Vagina (tissue), 2 donors: Measurements from ENCODE around the gene EFCC1. TPM values are rescaled to one million over a fixed set of nuclear protein-coding genes. Genes with fewer than 3 reads are reported as not detected.

Experiments
- DNase-seq, 2 donors: peaks; one replicate each; pipeline ENCODE4 v3.0.0-alpha.2; 2017; ENCODE audit errors: extremely low spot score in 2 of 2
- H3K27ac ChIP-seq: fragments of 200-600 bp; sonication (generic); one replicate; pipeline ENCODE4 v1.5.1; 2019
- H3K27me3 ChIP-seq: fragments of 200-600 bp; sonication (generic); one replicate; pipeline ENCODE4 v1.5.1; 2019
- H3K36me3 ChIP-seq, 2 donors: fragments of 200-600 bp; sonication (generic); one replicate each; pipeline ENCODE4 v1.5.1; 2017 to 2019
- H3K4me1 ChIP-seq: fragments of 200-600 bp; sonication (generic); one replicate; pipeline ENCODE4 v1.5.1; 2019
- H3K4me3 ChIP-seq, 2 donors: fragments of 200-600 bp; sonication (generic); 1 replicate in 1 of 2; 2 replicates in 1 of 2; pipeline ENCODE4 v1.5.1; 2016 to 2019
- H3K9me3 ChIP-seq: fragments of 200-600 bp; sonication (generic); one replicate; pipeline ENCODE4 v1.5.1; 2019
- POLR2A ChIP-seq, 2 donors: fragments of 450-650 bp; IDR thresholded peaks; one replicate each; pipeline ENCODE4 v1.6.1; 2017; ENCODE audit warnings: antibody characterized with exemption in 2 of 2, mild to moderate bottlenecking in 2 of 2, moderate library complexity in 2 of 2
- POLR2AphosphoS5 ChIP-seq, 2 donors: sonication (generic); formaldehyde crosslinking; IDR thresholded peaks; one replicate each; pipeline ENCODE4 v1.9.0; 2017; ENCODE audit warnings: antibody characterized with exemption in 2 of 2, mild to moderate bottlenecking in 2 of 2, low read depth in 1 of 2; ENCODE audit not compliant: insufficient read depth in 1 of 2
- intact Hi-C: fragments of 100-400 bp; cut with DNase I; formaldehyde crosslinking; loops from one replicate; pipeline ENCODE4 v1.15.1; 2023
- total RNA-seq: library from RNA; depleted of rRNA; stranded (reverse); fragments of >200 nt; gene quantifications from one replicate; pipeline ENCODE4 v1.2.3, GENCODE V29; 2016
- TF ChIP-seq, protein P1 (sequence below), 3 experiments: fragments of 450-650 bp in 2 of 3; fragments of 200-600 bp in 1 of 3; sonication (generic) in 1 of 3; IDR thresholded peaks; one replicate each; pipeline ENCODE4 v1.5.1; 2017 to 2019; ENCODE audit warnings: antibody characterized with exemption in 3 of 3, mild to moderate bottlenecking in 2 of 3, moderate library complexity in 2 of 3

Gene EFCC1
- total RNA-seq, 1 donor from 2014 or later, result 3.7 TPM

DNA sequence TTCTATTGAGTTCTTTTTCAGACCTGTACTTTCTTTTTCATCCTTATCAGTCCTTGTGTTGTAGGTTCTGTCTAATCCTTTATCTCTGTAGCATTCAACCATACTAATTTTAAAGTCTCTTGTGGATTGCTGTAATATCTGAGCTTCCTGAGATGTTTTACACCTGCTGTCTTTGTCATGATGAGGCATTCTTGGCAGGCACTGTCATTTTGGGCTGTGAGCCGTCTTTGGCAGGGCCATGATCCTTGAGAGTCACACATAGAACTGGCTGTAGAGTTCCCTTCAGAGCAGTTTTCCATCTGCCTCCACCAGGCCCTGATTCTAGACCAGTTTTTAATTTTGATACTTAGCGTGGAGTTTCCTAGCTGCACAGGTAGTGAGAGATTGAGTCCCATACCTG lies 6.7 kb downstream of the EFCC1 start:
- peaks cover 26% of the 10 kb centered on the region for H3K4me1 ChIP-seq
- no peak overlapping the region for H3K27ac ChIP-seq
- no peak for DNase-seq

DNA sequence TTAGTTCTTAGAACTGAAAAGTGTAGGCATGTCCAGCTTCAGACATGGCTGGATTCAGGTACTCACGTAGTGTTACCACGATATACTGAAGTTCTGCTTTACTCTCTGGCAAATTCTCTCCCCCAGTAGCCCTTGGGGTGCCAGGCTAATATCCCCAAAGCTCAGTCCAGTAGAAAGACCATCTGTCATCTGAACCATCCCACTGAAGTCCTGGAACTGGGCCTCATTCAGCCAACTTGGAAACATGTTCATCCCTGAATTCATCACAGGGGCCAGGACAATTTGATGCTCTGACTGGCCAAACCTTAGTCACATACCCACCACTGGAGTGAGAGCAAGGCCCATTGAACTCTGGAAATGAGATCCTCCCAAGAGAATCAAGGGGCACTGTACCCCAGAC lies 8.2 kb downstream of the EFCC1 start:
- no peaks in the 10 kb centered on the region for H3K27me3 ChIP-seq
- no peaks in the 10 kb centered on the region for H3K36me3 ChIP-seq
- H3K4me1 ChIP-seq, result peaks cover 18% of the 10 kb centered on the region
- H3K9me3 ChIP-seq, result no peaks in the 10 kb centered on the region
- DNase-seq, result no peak
- TF ChIP-seq, protein P1, sequence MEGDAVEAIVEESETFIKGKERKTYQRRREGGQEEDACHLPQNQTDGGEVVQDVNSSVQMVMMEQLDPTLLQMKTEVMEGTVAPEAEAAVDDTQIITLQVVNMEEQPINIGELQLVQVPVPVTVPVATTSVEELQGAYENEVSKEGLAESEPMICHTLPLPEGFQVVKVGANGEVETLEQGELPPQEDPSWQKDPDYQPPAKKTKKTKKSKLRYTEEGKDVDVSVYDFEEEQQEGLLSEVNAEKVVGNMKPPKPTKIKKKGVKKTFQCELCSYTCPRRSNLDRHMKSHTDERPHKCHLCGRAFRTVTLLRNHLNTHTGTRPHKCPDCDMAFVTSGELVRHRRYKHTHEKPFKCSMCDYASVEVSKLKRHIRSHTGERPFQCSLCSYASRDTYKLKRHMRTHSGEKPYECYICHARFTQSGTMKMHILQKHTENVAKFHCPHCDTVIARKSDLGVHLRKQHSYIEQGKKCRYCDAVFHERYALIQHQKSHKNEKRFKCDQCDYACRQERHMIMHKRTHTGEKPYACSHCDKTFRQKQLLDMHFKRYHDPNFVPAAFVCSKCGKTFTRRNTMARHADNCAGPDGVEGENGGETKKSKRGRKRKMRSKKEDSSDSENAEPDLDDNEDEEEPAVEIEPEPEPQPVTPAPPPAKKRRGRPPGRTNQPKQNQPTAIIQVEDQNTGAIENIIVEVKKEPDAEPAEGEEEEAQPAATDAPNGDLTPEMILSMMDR (IDR thresholded peaks at IDR 0.05), result no peak
- TF ChIP-seq POLR2AphosphoS5 (IDR thresholded peaks at IDR 0.05; ENCODE audit: insufficient read depth in 1 of 2, low read depth in 1 of 2) (no peak), POLR2A (IDR thresholded peaks at IDR 0.05) (no peak)
- no peak overlapping the region for H3K4me3 ChIP-seq
- H3K27ac ChIP-seq, result no peak overlapping the region
- intact Hi-C loops, result no loop called here

More for the DNA sequence above, 6.7 kb downstream of the EFCC1 start:
- no peaks in the 10 kb centered on the region for H3K36me3 ChIP-seq
- TF ChIP-seq, protein P1 (IDR thresholded peaks at IDR 0.05), result no peak
- TF ChIP-seq POLR2A (IDR thresholded peaks at IDR 0.05), result no peak
- TF ChIP-seq POLR2AphosphoS5 (IDR thresholded peaks at IDR 0.05; ENCODE audit: insufficient read depth in 1 of 2, low read depth in 1 of 2), result no peak
- no peaks in the 10 kb centered on the region for H3K9me3 ChIP-seq
- H3K27me3 ChIP-seq, result no peaks in the 10 kb centered on the region
- intact Hi-C loops, result no loop called here
- no peak overlapping the region for H3K4me3 ChIP-seq

DNA sequence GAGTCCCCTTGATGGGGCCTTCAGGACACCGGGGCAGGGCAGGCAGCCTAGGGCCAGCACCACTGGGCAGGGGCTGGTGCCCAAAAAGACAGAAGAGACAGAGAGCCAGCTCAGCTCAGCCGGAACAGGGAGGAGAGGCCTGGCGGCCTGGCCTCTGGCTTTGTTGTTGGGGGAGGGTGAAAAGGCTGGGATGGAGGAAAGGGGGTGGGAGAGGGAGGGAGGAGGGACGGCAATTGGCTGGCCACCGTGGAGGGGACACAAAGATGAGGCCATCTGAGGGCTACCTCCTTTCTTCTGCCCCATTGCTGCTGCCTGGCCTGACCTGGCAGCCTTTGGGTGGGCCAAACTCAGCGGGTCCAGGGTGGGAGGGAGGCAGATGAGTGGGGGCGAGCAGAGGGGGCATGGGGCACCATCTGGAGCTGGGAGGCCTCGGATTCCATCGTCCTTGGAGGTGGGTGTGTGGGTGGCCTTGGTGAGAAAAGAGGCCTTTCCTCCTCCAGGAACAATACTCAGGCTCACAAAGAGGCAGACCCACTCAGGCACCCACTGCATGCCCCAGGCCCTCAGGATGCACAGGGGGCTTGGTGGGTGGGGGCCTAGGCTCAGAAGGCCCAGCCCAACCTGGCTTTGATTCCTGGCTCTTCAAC lies 9.3 kb downstream of the EFCC1 start:
- H3K27me3 ChIP-seq, result no peaks in the 10 kb centered on the region
- intact Hi-C loops, result no loop called here
- H3K4me1 ChIP-seq, result peaks cover 15% of the 10 kb centered on the region
- H3K9me3 ChIP-seq, result no peaks in the 10 kb centered on the region
- H3K27ac ChIP-seq, result no peak overlapping the region
- H3K36me3 ChIP-seq, result no peaks in the 10 kb centered on the region
- DNase-seq, result no peak
- H3K4me3 ChIP-seq, result no peak overlapping the region
- TF ChIP-seq POLR2AphosphoS5 (IDR thresholded peaks at IDR 0.05; ENCODE audit: insufficient read depth in 1 of 2, low read depth in 1 of 2) (no peak), POLR2A (IDR thresholded peaks at IDR 0.05) (no peak)
- TF ChIP-seq, protein P1 (IDR thresholded peaks at IDR 0.05), result no peak

DNA sequence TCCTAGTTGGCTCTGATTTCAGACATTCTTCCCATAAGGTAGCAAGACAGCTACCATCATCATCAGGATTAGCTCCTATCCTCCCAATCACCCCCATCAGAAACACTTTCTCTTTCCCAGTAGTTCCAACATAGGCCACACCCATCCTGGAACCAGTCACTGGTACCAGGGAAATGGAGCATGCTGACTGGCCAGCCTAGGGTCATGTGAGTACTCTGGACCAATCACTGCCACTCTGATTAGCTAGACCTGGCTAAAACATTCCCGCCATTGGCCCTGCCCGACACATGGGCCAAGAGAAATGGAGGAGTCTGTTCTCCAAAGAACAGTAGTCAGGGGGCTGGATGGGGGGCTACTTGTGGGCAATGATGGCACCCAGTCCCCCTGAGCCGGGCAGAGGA lies 12.4 kb downstream of the EFCC1 start:
- intact Hi-C loops, result no loop called here
- Histone ChIP-seq H3K4me3 (no peak overlapping the region), H3K4me1 (peaks cover 31% of the 10 kb centered on the region), H3K27ac (no peak overlapping the region), H3K9me3 (no peaks in the 10 kb centered on the region), H3K36me3 (no peaks in the 10 kb centered on the region), H3K27me3 (no peaks in the 10 kb centered on the region)
- DNase-seq, result no peak
- TF ChIP-seq, protein P1 (IDR thresholded peaks at IDR 0.05), result no peak
- TF ChIP-seq POLR2A (IDR thresholded peaks at IDR 0.05), result no peak
- no peak for TF ChIP-seq POLR2AphosphoS5 (IDR thresholded peaks at IDR 0.05; ENCODE audit: insufficient read depth in 1 of 2, low read depth in 1 of 2)

DNA sequence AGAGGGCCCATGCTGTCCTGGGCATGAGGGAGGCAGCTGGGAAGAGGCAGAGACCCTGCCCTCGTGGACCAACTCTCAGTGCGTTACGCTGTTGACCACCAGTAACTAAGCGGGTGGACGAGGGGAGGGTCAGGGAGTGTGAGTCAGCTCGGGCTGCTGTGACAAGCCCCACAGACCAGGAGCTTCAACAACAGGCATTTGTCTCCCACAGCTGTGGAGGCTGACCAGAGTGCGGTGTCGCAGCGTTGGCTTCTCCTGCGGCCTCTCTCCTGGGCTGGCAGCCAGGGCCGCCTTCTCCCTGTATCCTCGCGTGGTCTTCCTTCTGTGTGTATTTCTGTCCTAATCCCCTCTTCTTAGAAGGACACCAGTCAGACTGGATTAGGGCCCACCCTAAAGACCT lies 13.0 kb downstream of the EFCC1 start:
- peaks cover 31% of the 10 kb centered on the region for H3K4me1 ChIP-seq
- DNase-seq, result no peak
- no peak overlapping the region for H3K4me3 ChIP-seq
- no peaks in the 10 kb centered on the region for H3K36me3 ChIP-seq
- H3K9me3 ChIP-seq, result no peaks in the 10 kb centered on the region
- no peaks in the 10 kb centered on the region for H3K27me3 ChIP-seq
- TF ChIP-seq POLR2A (IDR thresholded peaks at IDR 0.05), result no peak
- TF ChIP-seq, protein P1 (IDR thresholded peaks at IDR 0.05), result no peak
- no peak for TF ChIP-seq POLR2AphosphoS5 (IDR thresholded peaks at IDR 0.05; ENCODE audit: insufficient read depth in 1 of 2, low read depth in 1 of 2)
- intact Hi-C loops, result no loop called here
- no peak overlapping the region for H3K27ac ChIP-seq
